ENCODE measurements around the gene SARS1.

- TF ChIP-seq CTCF (conservative IDR thresholded peaks at IDR 0.05; ENCODE audit: low read length) = no peak
- TF ChIP-seq EZH2phosphoT487 (IDR thresholded peaks at IDR 0.05; ENCODE audit: borderline replicate concordance, low read depth, low read length) = no peak
Observed at GRCh38 chr1:109248444-109248796, 34.7 kb downstream of the SARS1 start.
